GM12875 (cell line): ENCODE results near the gene SHTN1.

ENCODE experiments used
- H3K4me3 ChIP-seq: one replicate; pipeline ENCODE4 v1.5.1; 2011; ENCODE audit warnings: low read depth, low read length, control low read depth
- CTCF ChIP-seq: IDR thresholded peaks from 2 replicates; pipeline ENCODE4 v1.5.1; 2011; ENCODE audit warnings: low read depth, mild to moderate bottlenecking, control low read depth, inconsistent platforms, low read length, moderate library complexity, borderline replicate concordance; ENCODE audit not compliant: insufficient read depth

Gene SHTN1

GRCh38 chr10:116891208-116891607, 113.8 kb downstream of the SHTN1 start:
- no peak for TF ChIP-seq CTCF
- no peak overlapping the region for H3K4me3 ChIP-seq

DNA sequence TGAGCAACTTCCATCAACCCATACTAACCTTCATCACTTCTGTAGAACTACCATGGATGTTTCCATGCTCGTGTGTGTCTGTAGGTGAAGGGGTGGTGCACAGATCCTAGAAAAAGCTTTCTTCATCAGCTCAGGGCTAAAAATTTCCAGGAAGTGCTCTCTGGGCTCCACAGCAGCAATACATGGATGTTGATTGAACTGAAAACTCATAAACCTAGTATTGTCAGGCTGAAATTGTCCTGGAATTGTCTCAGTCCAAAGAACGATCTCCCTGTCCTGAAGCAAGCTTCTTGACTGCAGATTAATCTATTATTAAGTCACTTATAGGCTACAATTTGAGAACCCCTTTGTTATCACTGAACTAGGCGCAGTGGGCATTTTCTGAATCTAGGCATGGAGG, 115.9 kb downstream of the SHTN1 start:
- no peak overlapping the region for H3K4me3 ChIP-seq
- no peak for TF ChIP-seq CTCF

GRCh38 chr10:116888380-116889055, 116.5 kb downstream of the SHTN1 start:
- no peak for TF ChIP-seq CTCF
- H3K4me3 ChIP-seq, result no peak overlapping the region

DNA sequence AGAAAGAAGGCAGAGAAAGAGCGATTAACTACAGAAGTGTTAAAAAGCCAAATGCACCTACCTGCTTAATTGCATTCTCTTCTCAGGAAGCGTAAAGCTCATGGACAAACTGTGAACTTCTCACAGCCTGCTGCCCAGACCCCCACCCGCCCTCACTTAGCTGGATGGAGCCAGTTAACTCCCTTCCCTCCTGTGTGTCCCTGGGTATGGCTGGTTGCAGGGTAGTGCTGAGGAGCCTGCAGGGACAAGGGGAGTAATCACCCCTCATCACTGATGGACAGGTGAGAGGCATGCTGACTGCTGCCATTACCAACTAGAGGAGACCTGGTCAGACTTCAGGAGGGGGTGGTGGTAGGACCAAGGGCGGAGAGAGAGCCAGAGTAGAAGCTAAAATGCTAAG, 118.2 kb downstream of the SHTN1 start:
- no peak overlapping the region for H3K4me3 ChIP-seq
- no peak for TF ChIP-seq CTCF

GRCh38 chr10:116882639-116883038, 122.3 kb downstream of the SHTN1 start:
- no peak for TF ChIP-seq CTCF
- H3K4me3 ChIP-seq, result no peak overlapping the region

DNA sequence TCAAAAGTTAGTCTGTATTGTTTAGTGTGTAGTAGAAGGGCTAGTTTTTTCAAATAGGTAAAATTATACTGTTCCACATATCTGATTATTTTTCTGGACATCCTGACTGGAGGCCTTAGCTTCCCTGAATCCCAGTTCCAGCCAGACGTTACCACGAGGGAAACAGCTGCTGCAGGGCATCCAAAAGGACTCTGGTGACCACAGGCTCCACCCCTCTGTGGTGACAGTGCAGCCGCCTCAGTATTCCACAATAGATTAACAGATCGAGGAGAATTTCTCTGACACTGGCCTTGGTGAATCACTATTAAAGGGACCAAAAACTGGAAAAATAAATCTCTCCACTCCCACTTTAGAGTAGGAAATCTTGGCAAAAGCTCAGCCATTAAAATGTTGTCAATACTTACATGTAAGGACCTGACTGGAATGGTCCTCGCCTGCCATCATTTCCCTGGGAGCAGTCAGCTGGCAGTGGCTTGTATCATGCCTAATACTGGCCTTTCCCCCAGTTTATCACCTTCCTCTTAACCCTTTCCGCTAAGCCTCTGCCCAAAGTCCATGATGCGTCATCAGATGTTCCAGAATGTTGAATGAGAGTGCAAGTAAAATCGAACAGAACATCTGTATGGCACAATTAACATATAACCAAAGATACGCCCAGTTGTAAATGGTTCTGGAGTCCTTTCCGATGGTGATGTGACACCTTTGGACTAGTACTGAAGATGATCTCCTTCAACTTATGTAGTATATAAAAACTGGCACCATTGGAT, 124.1 kb downstream of the SHTN1 start:
- TF ChIP-seq CTCF, result no peak
- no peak overlapping the region for H3K4me3 ChIP-seq

DNA sequence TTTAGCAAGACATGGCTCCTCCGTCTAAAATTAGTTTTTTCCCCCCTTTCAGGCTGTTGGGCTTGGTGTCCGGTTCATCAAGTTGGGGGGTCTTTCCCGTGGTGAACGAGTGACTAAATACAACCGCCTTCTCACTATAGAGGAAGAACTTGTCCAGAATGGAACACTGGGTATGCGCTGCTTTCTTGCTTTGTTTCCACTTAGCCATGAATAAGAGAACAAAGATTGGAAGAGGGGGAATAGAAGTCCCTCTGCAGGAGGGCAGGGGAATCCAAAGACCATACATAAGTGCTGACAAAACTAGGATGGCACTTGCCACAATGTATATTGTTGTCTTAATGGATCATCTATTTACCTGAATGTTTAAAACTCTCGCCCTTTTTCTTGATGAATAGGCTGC, 125.2 kb downstream of the SHTN1 start:
- no peak for TF ChIP-seq CTCF
- H3K4me3 ChIP-seq, result no peak overlapping the region
